Panc1 (cell line): ENCODE measurements around the gene HNF1A. TPM values are rescaled to one million over a fixed set of nuclear protein-coding genes. Genes with fewer than 3 reads are reported as not detected.

Experiments
- ATAC-seq: fragments of 200-7000 bp; cut with Tn5 transposase; 2 replicates; pipeline ENCODE4 v1.9.1; 2020; ENCODE audit warnings: mild to moderate bottlenecking, moderate library complexity
- BruUV-seq: library from RNA; stranded (reverse); fragments of 400-500 nt; replicated peaks from 2 replicates; lab custom pipeline; 2021; lab: Mats Ljungman, UMichigan
- CTCF ChIA-PET: fragments of 300-600 bp; sonication (Branson Sonifier 250); formaldehyde crosslinking; loops from one replicate; lab custom pipeline; 2022; ENCODE audit warnings: antibody characterized with exemption; lab: Charles Lee
- POLR2A ChIA-PET: fragments of 300-600 bp; sonication (Branson Sonifier 250); formaldehyde crosslinking; loops from one replicate; lab custom pipeline; 2022; ENCODE audit warnings: antibody characterized with exemption; lab: Charles Lee
- DNase-seq: peaks from one replicate; pipeline ENCODE4 v3.0.0-alpha.2; 2010; ENCODE audit warnings: low read depth, low spot score
- H3K27ac ChIP-seq: 2 replicates; pipeline ENCODE4 v1.5.1; 2011; ENCODE audit warnings: mild to moderate bottlenecking, low read length, inconsistent platforms
- H3K27me3 ChIP-seq: fragments of 200-500 bp; sonication (Bioruptor generic); 2 replicates; pipeline ENCODE4 v1.6.0; 2014; ENCODE audit warnings: low read length, inconsistent platforms; ENCODE audit not compliant: control insufficient read depth, insufficient read depth
- H3K36me3 ChIP-seq: fragments of 200-500 bp; sonication (Bioruptor generic); 2 replicates; pipeline ENCODE4 v1.5.1; 2014; ENCODE audit warnings: inconsistent platforms, mild to moderate bottlenecking, low read length, moderate library complexity; ENCODE audit not compliant: control insufficient read depth, insufficient read depth
- H3K4me1 ChIP-seq: 2 replicates; pipeline ENCODE4 v1.5.1; 2011; ENCODE audit warnings: inconsistent platforms, mild to moderate bottlenecking, low read length, moderate library complexity; ENCODE audit not compliant: control insufficient read depth, insufficient read depth
- H3K4me3 ChIP-seq, 2 experiments: 2 replicates each; pipeline ENCODE4 v1.5.1; 2011 to 2012; ENCODE audit warnings: low read depth in 2 of 2, low read length in 2 of 2, mild to moderate bottlenecking in 2 of 2, inconsistent platforms in 1 of 2, moderate library complexity in 1 of 2
- H3K9me3 ChIP-seq: fragments of 200-500 bp; sonication (Bioruptor generic); 2 replicates; pipeline ENCODE4 v1.5.1; 2014; ENCODE audit warnings: low read depth, mild to moderate bottlenecking, inconsistent platforms, low read length, moderate library complexity; ENCODE audit not compliant: control insufficient read depth, insufficient read depth
- CTCF ChIP-seq: fragments of 450-650 bp; IDR thresholded peaks from 2 replicates; pipeline ENCODE4 v1.5.1; 2017; ENCODE audit warnings: mild to moderate bottlenecking
- POLR2AphosphoS5 ChIP-seq: IDR thresholded peaks from 2 replicates; pipeline ENCODE4 v1.6.1; 2012; ENCODE audit warnings: mild to moderate bottlenecking, low read depth, low read length, moderate library complexity
- REST ChIP-seq, 2 experiments: IDR thresholded peaks; 2 replicates each; pipeline ENCODE4 v1.6.1; 2011 to 2012; ENCODE audit warnings: low read depth in 2 of 2, control low read depth in 1 of 2, low read length in 1 of 2, mild to moderate bottlenecking in 1 of 2, moderate library complexity in 1 of 2; ENCODE audit not compliant: insufficient read depth in 1 of 2
- SIN3A ChIP-seq: IDR thresholded peaks from 2 replicates; pipeline ENCODE4 v1.6.1; 2012; ENCODE audit warnings: low read depth, mild to moderate bottlenecking, low read length, moderate library complexity, borderline replicate concordance; ENCODE audit not compliant: insufficient read depth
- TCF7L2 ChIP-seq: IDR thresholded peaks from 2 replicates; pipeline ENCODE4 v1.6.1; 2011; ENCODE audit warnings: mild to moderate bottlenecking, low read depth, low read length, inconsistent platforms
- in situ Hi-C: cut with HindIII; loops from 2 replicates; pipeline ENCODE4 v1.10.0; 2016; ENCODE audit warnings: low sequenced_read_pairs, low pct_unique_long_range_greater_than_20kb
- intact Hi-C: fragments of 100-400 bp; cut with micrococcal nuclease; formaldehyde crosslinking; loops from one replicate; pipeline ENCODE4 v1.10.0; 2022; ENCODE audit not compliant: unreplicated experiment
- total RNA-seq: library from RNA; stranded (reverse); gene quantifications from one replicate; pipeline ENCODE4 v1.2.1, GENCODE V29; 2021; ENCODE audit not compliant: unreplicated experiment

The HNF1A gene
- total RNA-seq, 1 experiment from 2014 or later, result 0.26 TPM

GRCh38 chr12:120993496-120993895, 15.2 kb downstream of the HNF1A start:
- H3K9me3 ChIP-seq, result no peaks in the 10 kb centered on the region
- no peak overlapping the region for H3K4me3 ChIP-seq
- BruUV-seq, result no TSS peak
- H3K27me3 ChIP-seq, result no peaks in the 10 kb centered on the region
- DNase-seq (no peak), ATAC-seq (no peak)
- in situ Hi-C loops, result no loop called here
- H3K27ac ChIP-seq, result no peak overlapping the region
- ChIA-PET POLR2A (no interaction called here), CTCF (no interaction called here)
- H3K4me1 ChIP-seq, result no peaks in the 10 kb centered on the region
- intact Hi-C loops, result no loop called here
- H3K36me3 ChIP-seq, result no peaks in the 10 kb centered on the region
- TF ChIP-seq SIN3A (no peak), REST (IDR thresholded peaks at IDR 0.05; ENCODE audit: insufficient read depth in 1 of 2, low read depth in 2 of 2, low read length in 1 of 2) (no peak), TCF7L2 (no peak), POLR2AphosphoS5 (no peak), CTCF (no peak)

- BruUV-seq, result no TSS peak
- DNase-seq (no peak), ATAC-seq (no peak)
- no peak for TF ChIP-seq SIN3A
- no peak overlapping the region for H3K4me3 ChIP-seq
- H3K36me3 ChIP-seq, result no peaks in the 10 kb centered on the region
- in situ Hi-C loops (no loop called here), intact Hi-C loops (no loop called here)
- H3K9me3 ChIP-seq, result no peaks in the 10 kb centered on the region
- no peaks in the 10 kb centered on the region for H3K4me1 ChIP-seq
- H3K27me3 ChIP-seq, result no peaks in the 10 kb centered on the region
- POLR2A ChIA-PET, result no interaction called here
- CTCF ChIA-PET, result no interaction called here
- H3K27ac ChIP-seq, result no peak overlapping the region
Measured at GRCh38 chr12:120994059-120994458, 15.7 kb downstream of the HNF1A start.

GRCh38 chr12:120994589-120995337, 16.4 kb downstream of the HNF1A start:
- POLR2A ChIA-PET, result no interaction called here
- H3K4me1 ChIP-seq, result no peaks in the 10 kb centered on the region
- no peaks in the 10 kb centered on the region for H3K36me3 ChIP-seq
- no peaks in the 10 kb centered on the region for H3K27me3 ChIP-seq
- no peak for DNase-seq
- intact Hi-C loops (no loop called here), in situ Hi-C loops (no loop called here)
- no peak for ATAC-seq
- BruUV-seq, result no TSS peak
- no peak overlapping the region for H3K4me3 ChIP-seq
- no peaks in the 10 kb centered on the region for H3K9me3 ChIP-seq
- TF ChIP-seq SIN3A (no peak), POLR2AphosphoS5 (no peak), TCF7L2 (no peak), REST (IDR thresholded peaks at IDR 0.05; ENCODE audit: insufficient read depth in 1 of 2, low read depth in 2 of 2, low read length in 1 of 2) (no peak), CTCF (no peak)
- CTCF ChIA-PET, result no interaction called here
- no peak overlapping the region for H3K27ac ChIP-seq
